GM20431 (cell line): ENCODE measurements around the gene ESX1.
"Not testable (repeated sequence)": the region's sequence is repeated elsewhere in the genome, so short reads cannot be mapped to it uniquely, and the experiment has no call there.

Experiments used
- in situ Hi-C: fragments of 300-500 bp; cut with MseI, MboI; formaldehyde crosslinking; loops from one replicate; pipeline ENCODE4 v1.15.0; 2020; ENCODE audit warnings: low sequenced_read_pairs; ENCODE audit not compliant: unreplicated experiment

ESX1 gene

GRCh38 chrX:104254442-104255115 is at the start of gene ESX1:
TSS of gene ESX1 (minus strand) at chrX:104254933. CDS start at chrX:104254849, 84 bp downstream.
- in situ Hi-C loops: no loop called here

- in situ Hi-C loops: no loop called here
These were observed 40.9 kb upstream of the ESX1 start for GRCh38 chrX:104295636-104296035.

GRCh38 chrX:104288961-104289360 is 34.2 kb upstream of the ESX1 start:
- in situ Hi-C loops: no loop called here

GRCh38 chrX:104288269-104288668 is 33.5 kb upstream of the ESX1 start:
- in situ Hi-C loops: no loop called here

- in situ Hi-C loops: no loop called here
These were observed 30.5 kb upstream of the ESX1 start for GRCh38 chrX:104285201-104285600.

GRCh38 chrX:104284507-104284906 is 29.8 kb upstream of the ESX1 start:
- in situ Hi-C loops: no loop called here

GRCh38 chrX:104282166-104282725 is 27.5 kb upstream of the ESX1 start:
- in situ Hi-C loops: no loop called here

- in situ Hi-C loops: no loop called here
These were observed 26.8 kb upstream of the ESX1 start for GRCh38 chrX:104281564-104281963.

GRCh38 chrX:104280609-104281008 is 25.9 kb upstream of the ESX1 start:
- in situ Hi-C loops: no loop called here

- in situ Hi-C loops: no loop called here
These were observed 16.3 kb upstream of the ESX1 start for GRCh38 chrX:104270916-104271512.

GRCh38 chrX:104270212-104270611 is 15.5 kb upstream of the ESX1 start:
- in situ Hi-C loops: no loop called here

GRCh38 chrX:104255465-104255864 is 732 bp upstream of the ESX1 start:
- in situ Hi-C loops: no loop called here

GRCh38 chrX:104253567-104254441 is 929 bp downstream of the ESX1 start:
- in situ Hi-C loops: no loop called here

GRCh38 chrX:104250470-104250869 is 4.3 kb downstream of the ESX1 start:
- in situ Hi-C loops: no loop called here

- in situ Hi-C loops: not testable (repeated sequence)
These were observed 24.7 kb downstream of the ESX1 start for GRCh38 chrX:104230060-104230459.

GRCh38 chrX:104211187-104211586 is 43.5 kb downstream of the ESX1 start:
- in situ Hi-C loops: no loop called here

GRCh38 chrX:104205548-104205947 is 49.2 kb downstream of the ESX1 start:
- in situ Hi-C loops: no loop called here
